HG03575 (cell line): Measurements from ENCODE around the gene TEX54.
"Not testable (repeated sequence)": the region's sequence is repeated elsewhere in the genome, so short reads cannot be mapped to it uniquely, and the experiment has no call there.

ENCODE experiments used
- ATAC-seq: cut with Tn5 transposase; IDR thresholded peaks from one replicate; pipeline ENCODE4 v1.9.1; 2021; ENCODE audit not compliant: unreplicated experiment, insufficient number of reproducible peaks, low FRiP score; ENCODE audit errors: extremely low read depth

Gene TEX54

GRCh38 chr11:62840721-62841360, 8.2 kb upstream of the TEX54 start:
- not testable (repeated sequence) for ATAC-seq

- peak; percentile 32 for ATAC-seq
Observed at GRCh38 chr11:62839050-62839945, 6.7 kb upstream of the TEX54 start, which contains the start of gene WDR74. WDR74 (minus strand) TSS chr11:62839590; CDS start chr11:62839570, 20 bp downstream.

GRCh38 chr11:62835336-62835735, 2.7 kb upstream of the TEX54 start:
- no peak for ATAC-seq

- ATAC-seq, result peak; percentile 38
Observed at GRCh38 chr11:62831520-62832335, 913 bp downstream of the TEX54 start, which contains the start of gene STX5. STX5 (minus strand) TSS chr11:62832051; CDS start chr11:62831243, 808 bp downstream.

- no peak for ATAC-seq
Observed at GRCh38 chr11:62830904-62831519, 1.6 kb downstream of the TEX54 start.

- not testable (repeated sequence) for ATAC-seq
Observed at GRCh38 chr11:62828130-62828529, 4.5 kb downstream of the TEX54 start.

- no peak for ATAC-seq
Observed at GRCh38 chr11:62823677-62824076, 9.0 kb downstream of the TEX54 start.

GRCh38 chr11:62817129-62817528, 15.5 kb downstream of the TEX54 start:
- ATAC-seq, result no peak

- ATAC-seq, result no peak
Observed at GRCh38 chr11:62816557-62816956, 16.1 kb downstream of the TEX54 start.

- ATAC-seq, result no peak
Observed at GRCh38 chr11:62811659-62812058, 21.0 kb downstream of the TEX54 start.

- no peak for ATAC-seq
Observed at GRCh38 chr11:62810748-62811147, 21.9 kb downstream of the TEX54 start.

- ATAC-seq, result no peak
Observed at GRCh38 chr11:62806611-62807121, 26.0 kb downstream of the TEX54 start.

- no peak for ATAC-seq
Observed at GRCh38 chr11:62805961-62806441, 26.6 kb downstream of the TEX54 start.

GRCh38 chr11:62805076-62805892, 27.4 kb downstream of the TEX54 start, which contains the start of gene NXF1:
NXF1 (minus strand) TSS chr11:62805440; CDS start chr11:62805356, 84 bp downstream.
- ATAC-seq, result no peak

GRCh38 chr11:62804310-62805075, 28.1 kb downstream of the TEX54 start:
- ATAC-seq, result no peak

- ATAC-seq, result no peak
Observed at GRCh38 chr11:62801071-62801470, 31.6 kb downstream of the TEX54 start.

GRCh38 chr11:62799486-62799885, 33.2 kb downstream of the TEX54 start:
- no peak for ATAC-seq
